ENCODE data around the gene PPARGC1A.

The PPARGC1A gene

GRCh38 chr4:23889814-23890341, at the start of gene PPARGC1A:
Gene PPARGC1A, minus strand, starts transcription at chr4:23890047. Its CDS starts 90 bp downstream, at chr4:23889957.
- peak; percentile 79 for DNase-seq

- no peak for DNase-seq
Observed at GRCh38 chr4:23938796-23939195, 48.9 kb upstream of the PPARGC1A start.

- DNase-seq, result no peak
Observed at GRCh38 chr4:23937173-23937572, 47.3 kb upstream of the PPARGC1A start.

- DNase-seq, result no peak
Observed at GRCh38 chr4:23934915-23935314, 45.1 kb upstream of the PPARGC1A start.

GRCh38 chr4:23934223-23934622, 44.4 kb upstream of the PPARGC1A start:
- DNase-seq, result no peak

GRCh38 chr4:23932901-23933308, 43.1 kb upstream of the PPARGC1A start:
- no peak for DNase-seq

GRCh38 chr4:23932186-23932585, 42.3 kb upstream of the PPARGC1A start:
- DNase-seq, result no peak

GRCh38 chr4:23931489-23931830, 41.6 kb upstream of the PPARGC1A start:
- no peak for DNase-seq

GRCh38 chr4:23930750-23931488, 41.1 kb upstream of the PPARGC1A start:
- DNase-seq, result no peak

GRCh38 chr4:23929248-23929647, 39.4 kb upstream of the PPARGC1A start:
- no peak for DNase-seq

GRCh38 chr4:23924556-23924955, 34.7 kb upstream of the PPARGC1A start:
- no peak for DNase-seq

GRCh38 chr4:23923840-23924239, 34.0 kb upstream of the PPARGC1A start:
- no peak for DNase-seq

GRCh38 chr4:23923141-23923540, 33.3 kb upstream of the PPARGC1A start:
- peak; percentile 58 for DNase-seq

GRCh38 chr4:23922541-23923111, 32.8 kb upstream of the PPARGC1A start:
- no peak for DNase-seq

- no peak for DNase-seq
Observed at GRCh38 chr4:23922013-23922412, 32.2 kb upstream of the PPARGC1A start.

- DNase-seq, result no peak
Observed at GRCh38 chr4:23921447-23921845, 31.6 kb upstream of the PPARGC1A start.

- DNase-seq, result no peak
Observed at GRCh38 chr4:23920716-23921446, 31.0 kb upstream of the PPARGC1A start.

- DNase-seq, result no peak
Observed at GRCh38 chr4:23920296-23920695, 30.4 kb upstream of the PPARGC1A start.

GRCh38 chr4:23916282-23916681, 26.4 kb upstream of the PPARGC1A start:
- DNase-seq, result no peak

- DNase-seq, result no peak
Observed at GRCh38 chr4:23915459-23916132, 25.7 kb upstream of the PPARGC1A start.

GRCh38 chr4:23911675-23912455, 22.0 kb upstream of the PPARGC1A start:
- no peak for DNase-seq

- no peak for DNase-seq
Observed at GRCh38 chr4:23909671-23910070, 19.8 kb upstream of the PPARGC1A start.

Measured in NCI-H774 (cell line).